ENCODE measurements around the gene COL15A1.

COL15A1 gene

GRCh38 chr9:99073347-99073746, 129.6 kb downstream of the COL15A1 start:
- H3K4me3 ChIP-seq (ENCODE audit: low read depth, low read length), result no peak overlapping the region

DNA sequence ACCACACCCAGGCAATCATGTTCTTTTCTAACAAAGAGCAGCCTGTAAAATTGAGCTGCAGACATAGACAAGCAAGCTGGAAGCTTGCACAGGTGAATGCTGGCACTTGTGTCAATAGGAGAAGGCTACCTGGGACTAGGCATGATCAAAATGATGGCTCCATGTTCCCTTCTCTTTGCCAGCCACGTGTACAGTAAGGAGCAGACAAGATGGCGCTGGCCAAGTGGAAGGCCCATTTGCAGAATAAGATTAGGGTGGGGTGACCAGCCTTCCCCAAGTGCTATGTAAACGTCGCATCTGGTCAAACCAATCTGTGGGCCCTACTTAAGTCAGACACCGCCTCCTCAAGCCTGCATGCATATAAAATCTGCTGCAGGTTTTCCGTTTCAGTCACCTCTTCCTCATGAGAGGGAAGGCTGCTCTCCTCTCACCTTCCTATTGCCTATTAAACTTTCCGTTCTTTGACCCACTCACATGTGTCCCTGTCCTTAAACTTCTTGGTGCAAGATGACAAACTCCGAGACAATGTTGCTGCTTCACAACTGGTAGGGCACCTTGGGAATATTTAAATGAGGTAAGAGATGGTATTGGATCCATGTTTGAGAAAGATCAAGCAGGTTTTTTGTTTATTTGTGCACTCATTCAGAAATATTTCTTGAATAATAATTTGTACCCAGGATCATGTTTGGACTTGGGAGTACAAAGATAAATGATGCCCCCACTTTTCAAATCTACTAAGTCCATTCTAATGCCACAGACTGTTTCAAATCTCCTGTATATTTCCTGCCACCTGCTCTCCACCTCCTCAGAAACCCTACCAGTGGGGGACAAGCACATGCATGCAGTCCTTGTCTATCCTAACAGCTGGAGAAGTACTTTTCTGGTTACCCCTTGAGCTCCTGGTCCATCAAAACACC, 130.5 kb downstream of the COL15A1 start:
- Histone ChIP-seq H3K4me3 (ENCODE audit: low read depth, low read length) (no peak overlapping the region), H3K27me3 (ENCODE audit: insufficient read depth, low read length) (no peaks in the 10 kb centered on the region), H3K4me2 (ENCODE audit: low read length) (no peak overlapping the region), H3K18ac (ENCODE audit: low read length) (no peak overlapping the region), H3K36me3 (ENCODE audit: control insufficient read depth in 1 of 2, insufficient read depth in 2 of 2, low read length in 2 of 2) (no peaks in the 10 kb centered on the region), H3K4me1 (ENCODE audit: control insufficient read depth in 1 of 2, insufficient read depth in 2 of 2, low read length in 2 of 2) (no peaks in the 10 kb centered on the region), H3K14ac (ENCODE audit: low read length) (no peak overlapping the region), H3K9me3 (ENCODE audit: insufficient read depth, low read depth, low read length) (no peaks in the 10 kb centered on the region), H3K27ac (ENCODE audit: low read depth, low read length) (no peak overlapping the region), H4K8ac (ENCODE audit: low read depth, low read length) (no peak overlapping the region), H4K91ac (ENCODE audit: low read depth, low read length) (no peak overlapping the region), H2BK5ac (ENCODE audit: low read depth, low read length, poor library complexity) (no peak overlapping the region), H3K79me2 (ENCODE audit: control insufficient read depth, insufficient read depth, low read length, poor library complexity) (no peaks in the 10 kb centered on the region), H3K4ac (ENCODE audit: low read depth, low read length) (no peak overlapping the region), H3K79me1 (ENCODE audit: low read length) (no peaks in the 10 kb centered on the region), H3K9ac (ENCODE audit: low read length) (no peak overlapping the region), H2BK120ac (ENCODE audit: insufficient read depth, low read length, poor library complexity) (no peak overlapping the region), H4K12ac (ENCODE audit: low read depth, low read length) (no peak overlapping the region), H2BK12ac (ENCODE audit: low read length) (no peak overlapping the region), H2AFZ (ENCODE audit: insufficient read depth, low read length, poor library complexity) (no peak overlapping the region), H3K23ac (ENCODE audit: low read length) (no peak overlapping the region), H2AK5ac (ENCODE audit: low read length) (no peak overlapping the region)
- DNase-seq, result no peak
- no CpG with 5 or more reads among the region's 8 CpGs for WGBS (ENCODE audit: extremely low coverage, insufficient coverage, insufficient read length)

More at GRCh38 chr9:99073347-99073746, 129.6 kb downstream of the COL15A1 start:
- Histone ChIP-seq H3K9me3 (ENCODE audit: insufficient read depth, low read depth, low read length) (no peaks in the 10 kb centered on the region), H3K18ac (ENCODE audit: low read length) (no peak overlapping the region), H3K79me1 (ENCODE audit: low read length) (no peaks in the 10 kb centered on the region), H3K36me3 (ENCODE audit: control insufficient read depth in 1 of 2, insufficient read depth in 2 of 2, low read length in 2 of 2) (no peaks in the 10 kb centered on the region), H3K4ac (ENCODE audit: low read depth, low read length) (no peak overlapping the region), H4K12ac (ENCODE audit: low read depth, low read length) (no peak overlapping the region), H2BK5ac (ENCODE audit: low read depth, low read length, poor library complexity) (no peak overlapping the region), H2AFZ (ENCODE audit: insufficient read depth, low read length, poor library complexity) (no peak overlapping the region), H3K4me1 (ENCODE audit: control insufficient read depth in 1 of 2, insufficient read depth in 2 of 2, low read length in 2 of 2) (no peaks in the 10 kb centered on the region), H2AK5ac (ENCODE audit: low read length) (no peak overlapping the region), H3K4me2 (ENCODE audit: low read length) (no peak overlapping the region), H2BK12ac (ENCODE audit: low read length) (no peak overlapping the region), H3K27me3 (ENCODE audit: insufficient read depth, low read length) (no peaks in the 10 kb centered on the region), H3K27ac (ENCODE audit: low read depth, low read length) (no peak overlapping the region), H2BK120ac (ENCODE audit: insufficient read depth, low read length, poor library complexity) (no peak overlapping the region), H3K79me2 (ENCODE audit: control insufficient read depth, insufficient read depth, low read length, poor library complexity) (no peaks in the 10 kb centered on the region), H3K9ac (ENCODE audit: low read length) (no peak overlapping the region), H4K91ac (ENCODE audit: low read depth, low read length) (no peak overlapping the region), H3K23ac (ENCODE audit: low read length) (no peak overlapping the region), H3K14ac (ENCODE audit: low read length) (no peak overlapping the region), H4K8ac (ENCODE audit: low read depth, low read length) (no peak overlapping the region)
- DNase-seq, result no peak
- WGBS (ENCODE audit: extremely low coverage, insufficient coverage, insufficient read length), result no CpG with 5 or more reads among the region's 2 CpGs

- no peak overlapping the region for H3K9ac ChIP-seq (ENCODE audit: low read length)
- no peak overlapping the region for H4K8ac ChIP-seq (ENCODE audit: low read depth, low read length)
- no peak overlapping the region for H4K91ac ChIP-seq (ENCODE audit: low read depth, low read length)
These were observed 131.2 kb downstream of the COL15A1 start for GRCh38 chr9:99074902-99075245.

GRCh38 chr9:99075246-99075912, 131.7 kb downstream of the COL15A1 start:
- Histone ChIP-seq H2BK120ac (ENCODE audit: insufficient read depth, low read length, poor library complexity) (no peak overlapping the region), H3K18ac (ENCODE audit: low read length) (no peak overlapping the region), H3K9me3 (ENCODE audit: insufficient read depth, low read depth, low read length) (no peaks in the 10 kb centered on the region), H3K79me1 (ENCODE audit: low read length) (no peaks in the 10 kb centered on the region), H3K36me3 (ENCODE audit: control insufficient read depth in 1 of 2, insufficient read depth in 2 of 2, low read length in 2 of 2) (no peaks in the 10 kb centered on the region), H3K79me2 (ENCODE audit: control insufficient read depth, insufficient read depth, low read length, poor library complexity) (no peaks in the 10 kb centered on the region), H3K4ac (ENCODE audit: low read depth, low read length) (no peak overlapping the region), H3K4me3 (ENCODE audit: low read depth, low read length) (no peak overlapping the region), H3K14ac (ENCODE audit: low read length) (no peak overlapping the region), H2AK5ac (ENCODE audit: low read length) (no peak overlapping the region), H4K8ac (ENCODE audit: low read depth, low read length) (no peak overlapping the region), H4K12ac (ENCODE audit: low read depth, low read length) (no peak overlapping the region), H2BK5ac (ENCODE audit: low read depth, low read length, poor library complexity) (no peak overlapping the region), H3K27me3 (ENCODE audit: insufficient read depth, low read length) (no peaks in the 10 kb centered on the region), H3K9ac (ENCODE audit: low read length) (no peak overlapping the region), H3K4me1 (ENCODE audit: control insufficient read depth in 1 of 2, insufficient read depth in 2 of 2, low read length in 2 of 2) (no peaks in the 10 kb centered on the region), H2BK12ac (ENCODE audit: low read length) (no peak overlapping the region), H3K27ac (ENCODE audit: low read depth, low read length) (no peak overlapping the region), H3K23ac (ENCODE audit: low read length) (no peak overlapping the region), H4K91ac (ENCODE audit: low read depth, low read length) (no peak overlapping the region), H2AFZ (ENCODE audit: insufficient read depth, low read length, poor library complexity) (no peak overlapping the region), H3K4me2 (ENCODE audit: low read length) (no peak overlapping the region)
- no peak for DNase-seq
- WGBS (ENCODE audit: extremely low coverage, insufficient coverage, insufficient read length), result no CpG with 5 or more reads among the region's 6 CpGs

More at GRCh38 chr9:99074902-99075245, 131.2 kb downstream of the COL15A1 start:
- no peak overlapping the region for H3K4ac ChIP-seq (ENCODE audit: low read depth, low read length)
- H3K4me3 ChIP-seq (ENCODE audit: low read depth, low read length), result no peak overlapping the region
- H2BK5ac ChIP-seq (ENCODE audit: low read depth, low read length, poor library complexity), result no peak overlapping the region
- H3K4me1 ChIP-seq (ENCODE audit: control insufficient read depth in 1 of 2, insufficient read depth in 2 of 2, low read length in 2 of 2), result no peaks in the 10 kb centered on the region
- H2BK12ac ChIP-seq (ENCODE audit: low read length), result no peak overlapping the region
- H3K14ac ChIP-seq (ENCODE audit: low read length), result no peak overlapping the region
- no peak overlapping the region for H3K23ac ChIP-seq (ENCODE audit: low read length)
- no peaks in the 10 kb centered on the region for H3K27me3 ChIP-seq (ENCODE audit: insufficient read depth, low read length)
- DNase-seq, result no peak
- no peak overlapping the region for H3K4me2 ChIP-seq (ENCODE audit: low read length)
- no CpG with 5 or more reads among the region's 3 CpGs for WGBS (ENCODE audit: extremely low coverage, insufficient coverage, insufficient read length)
- no peak overlapping the region for H2AFZ ChIP-seq (ENCODE audit: insufficient read depth, low read length, poor library complexity)
- no peak overlapping the region for H3K27ac ChIP-seq (ENCODE audit: low read depth, low read length)
- no peak overlapping the region for H4K12ac ChIP-seq (ENCODE audit: low read depth, low read length)
- no peaks in the 10 kb centered on the region for H3K36me3 ChIP-seq (ENCODE audit: control insufficient read depth in 1 of 2, insufficient read depth in 2 of 2, low read length in 2 of 2)
- no peaks in the 10 kb centered on the region for H3K9me3 ChIP-seq (ENCODE audit: insufficient read depth, low read depth, low read length)
- no peak overlapping the region for H2AK5ac ChIP-seq (ENCODE audit: low read length)
- no peaks in the 10 kb centered on the region for H3K79me1 ChIP-seq (ENCODE audit: low read length)
- no peak overlapping the region for H2BK120ac ChIP-seq (ENCODE audit: insufficient read depth, low read length, poor library complexity)
- no peaks in the 10 kb centered on the region for H3K79me2 ChIP-seq (ENCODE audit: control insufficient read depth, insufficient read depth, low read length, poor library complexity)
- no peak overlapping the region for H3K18ac ChIP-seq (ENCODE audit: low read length)

Measured in trophoblast cell (in vitro differentiated cells and primary cell).